OCI-LY7 (cell line): ENCODE results near the gene ARHGAP40. TPM values are rescaled to one million over a fixed set of nuclear protein-coding genes. Genes with fewer than 3 reads are reported as not detected.

Experiments
- BruUV-seq: library from RNA; stranded (reverse); fragments of 400-500 nt; replicated peaks from 2 replicates; lab custom pipeline; 2021; lab: Mats Ljungman, UMichigan
- CTCF ChIA-PET: fragments of 300-600 bp; sonication (Branson Sonifier 250); formaldehyde crosslinking; loops from one replicate; lab custom pipeline; 2022; ENCODE audit warnings: antibody characterized with exemption; ENCODE audit not compliant: unreplicated experiment; lab: Charles Lee
- POLR2A ChIA-PET: fragments of 300-600 bp; sonication (Branson Sonifier 250); formaldehyde crosslinking; loops from one replicate; lab custom pipeline; 2022; ENCODE audit warnings: antibody characterized with exemption; lab: Charles Lee
- DNase-seq: peaks from one replicate; pipeline ENCODE4 v3.0.0-alpha.2; 2015; ENCODE audit warnings: low spot score
- H2AFZ ChIP-seq: fragments of 200-600 bp; sonication (generic), shearing (Covaris generic); 2 replicates; pipeline ENCODE4 v1.6.1; 2014; ENCODE audit warnings: mild to moderate bottlenecking, antibody characterized with exemption, low read length, moderate library complexity
- H3K27ac ChIP-seq: fragments of 200-600 bp; sonication (generic); 2 replicates; pipeline ENCODE4 v1.5.1; 2014; ENCODE audit warnings: mixed run types, low read depth, mild to moderate bottlenecking, moderate library complexity, low read length, inconsistent platforms; ENCODE audit not compliant: poor library complexity, severe bottlenecking
- H3K36me3 ChIP-seq: fragments of 200-600 bp; sonication (generic); 2 replicates; pipeline ENCODE4 v1.6.1; 2014; ENCODE audit warnings: mild to moderate bottlenecking, antibody characterized with exemption, low read length, moderate library complexity, mixed read lengths; ENCODE audit not compliant: insufficient read depth
- H3K4me1 ChIP-seq: fragments of 200-600 bp; sonication (generic); 2 replicates; pipeline ENCODE4 v1.5.1; 2014; ENCODE audit warnings: mild to moderate bottlenecking, low read length; ENCODE audit not compliant: insufficient read depth, poor library complexity, severe bottlenecking
- H3K4me2 ChIP-seq: fragments of 200-600 bp; sonication (generic); 2 replicates; pipeline ENCODE4 v1.6.1; 2014; ENCODE audit warnings: mild to moderate bottlenecking, low read length
- H3K4me3 ChIP-seq: fragments of 200-600 bp; sonication (generic); 2 replicates; pipeline ENCODE4 v1.5.1; 2014; ENCODE audit warnings: mild to moderate bottlenecking, low read depth, low read length; ENCODE audit not compliant: poor library complexity, severe bottlenecking
- H3K79me2 ChIP-seq: fragments of 200-600 bp; sonication (generic); 2 replicates; pipeline ENCODE4 v1.6.1; 2016; ENCODE audit warnings: low read depth, mild to moderate bottlenecking, low read length, moderate library complexity, mixed read lengths; ENCODE audit not compliant: insufficient read depth
- H3K9me2 ChIP-seq: fragments of 200-600 bp; sonication (generic); 2 replicates; pipeline ENCODE4 v1.6.1; 2016; ENCODE audit warnings: mild to moderate bottlenecking, low read length, mixed read lengths; ENCODE audit not compliant: insufficient read depth
- H3K9me3 ChIP-seq: fragments of 200-600 bp; sonication (generic); 2 replicates; pipeline ENCODE4 v1.6.1; 2014; ENCODE audit warnings: mild to moderate bottlenecking, mixed run types, low read length, mixed read lengths
- H4K20me1 ChIP-seq: fragments of 200-600 bp; sonication (generic); 2 replicates; pipeline ENCODE4 v1.6.1; 2014; ENCODE audit warnings: mild to moderate bottlenecking, antibody characterized with exemption, low read length, moderate library complexity, mixed read lengths; ENCODE audit not compliant: insufficient read depth
- CTCF ChIP-seq: fragments of 200-600 bp; sonication (generic); conservative IDR thresholded peaks from 2 replicates; pipeline ENCODE4 v1.5.1; 2014; ENCODE audit warnings: mild to moderate bottlenecking, antibody characterized with exemption, low read length, moderate library complexity, mixed read lengths
- EZH2phosphoT487 ChIP-seq: fragments of 200-600 bp; sonication (generic); IDR thresholded peaks from 2 replicates; pipeline ENCODE4 v1.6.1; 2018; ENCODE audit warnings: low read depth, borderline replicate concordance, mild to moderate bottlenecking, mixed run types, antibody characterized with exemption, low read length, moderate library complexity, mixed read lengths
- intact Hi-C: fragments of 100-400 bp; cut with micrococcal nuclease; formaldehyde crosslinking; loops from one replicate; pipeline ENCODE4 v1.10.0; 2022; ENCODE audit not compliant: unreplicated experiment
- total RNA-seq, 2 experiments: library from RNA; depleted of rRNA in 1 of 2; stranded (reverse); fragments of >200 nt in 1 of 2; shearing (Covaris generic) in 1 of 2; gene quantifications; 2 replicates each; pipeline ENCODE4 v1.2.3, GENCODE V29; 2014 to 2022

ARHGAP40 gene
- total RNA-seq, 2 experiments from 2014 or later, result not detected

- H3K79me2 ChIP-seq, result no peaks in the 10 kb centered on the region
- no peak overlapping the region for H3K4me3 ChIP-seq
- H3K9me3 ChIP-seq, result no peaks in the 10 kb centered on the region
- CTCF ChIA-PET, result no interaction called here
- POLR2A ChIA-PET, result interaction anchor here (0.7 kb wide), 1 partner anchor 1962 kb away, joined by 3 read pairs; no protein-coding TSS in a partner anchor
- no peaks in the 10 kb centered on the region for H3K9me2 ChIP-seq
- no peak for DNase-seq
- H3K36me3 ChIP-seq, result no peaks in the 10 kb centered on the region
- intact Hi-C loops, result no loop called here
- no peak overlapping the region for H3K4me2 ChIP-seq
- no peaks in the 10 kb centered on the region for H3K4me1 ChIP-seq
- BruUV-seq, result no TSS peak
- no peak overlapping the region for H2AFZ ChIP-seq
- TF ChIP-seq CTCF (no peak), EZH2phosphoT487 (no peak)
- H3K27ac ChIP-seq, result no peak overlapping the region
- no peaks in the 10 kb centered on the region for H4K20me1 ChIP-seq
These were observed 95.7 kb downstream of the ARHGAP40 start for GRCh38 chr20:38697306-38697705.

GRCh38 chr20:38698541-38698940, 96.9 kb downstream of the ARHGAP40 start:
- POLR2A ChIA-PET, result no interaction called here
- no peaks in the 10 kb centered on the region for H4K20me1 ChIP-seq
- intact Hi-C loops, result no loop called here
- H3K79me2 ChIP-seq, result no peaks in the 10 kb centered on the region
- no peak overlapping the region for H3K27ac ChIP-seq
- H3K36me3 ChIP-seq, result no peaks in the 10 kb centered on the region
- no peaks in the 10 kb centered on the region for H3K9me2 ChIP-seq
- no peak overlapping the region for H2AFZ ChIP-seq
- no peak overlapping the region for H3K4me2 ChIP-seq
- H3K4me1 ChIP-seq, result no peaks in the 10 kb centered on the region
- BruUV-seq, result no TSS peak
- no peak for DNase-seq
- no peaks in the 10 kb centered on the region for H3K9me3 ChIP-seq
- CTCF ChIA-PET, result no interaction called here
- TF ChIP-seq EZH2phosphoT487, result no peak
- TF ChIP-seq CTCF, result no peak
- H3K4me3 ChIP-seq, result no peak overlapping the region

- no peak for TF ChIP-seq CTCF
- TF ChIP-seq EZH2phosphoT487, result no peak
- H3K79me2 ChIP-seq, result no peaks in the 10 kb centered on the region
- H3K9me3 ChIP-seq, result no peaks in the 10 kb centered on the region
- POLR2A ChIA-PET, result no interaction called here
- H3K4me1 ChIP-seq, result no peaks in the 10 kb centered on the region
- H3K9me2 ChIP-seq, result no peaks in the 10 kb centered on the region
- H3K4me2 ChIP-seq, result no peak overlapping the region
- intact Hi-C loops, result no loop called here
- DNase-seq, result no peak
- H3K4me3 ChIP-seq, result no peak overlapping the region
- no peaks in the 10 kb centered on the region for H4K20me1 ChIP-seq
- no peak overlapping the region for H3K27ac ChIP-seq
- H2AFZ ChIP-seq, result no peak overlapping the region
- CTCF ChIA-PET, result no interaction called here
- H3K36me3 ChIP-seq, result no peaks in the 10 kb centered on the region
- BruUV-seq, result no TSS peak
These were observed 98.5 kb downstream of the ARHGAP40 start for GRCh38 chr20:38700141-38700540.

Other genes starting within 250 kb of the ARHGAP40 start
- gene SNHG17, start 166.5 kb upstream of the ARHGAP40 start, total RNA-seq (2014; rRNA removed; shearing (Covaris generic)), result 30.0 and 49.1 TPM in 2 replicates
- 96.3 and 111 TPM in 2 replicates for gene SNHG17, start 166.5 kb upstream of the ARHGAP40 start, total RNA-seq (2022)
- 19.0 and 20.9 TPM in 2 replicates for gene RALGAPB, start 129.0 kb upstream of the ARHGAP40 start, total RNA-seq (2014; rRNA removed; shearing (Covaris generic))
- 40.0 and 42.9 TPM in 2 replicates for gene RALGAPB, start 129.0 kb upstream of the ARHGAP40 start, total RNA-seq (2022)
- gene ADIG, start 20.6 kb upstream of the ARHGAP40 start, total RNA-seq (2014; rRNA removed; shearing (Covaris generic)), result not detected in 2 replicates
- not detected in 2 replicates for gene ADIG, start 20.6 kb upstream of the ARHGAP40 start, total RNA-seq (2022)
- not detected in 2 replicates for gene SLC32A1, start 122.7 kb downstream of the ARHGAP40 start, total RNA-seq (2014; rRNA removed; shearing (Covaris generic))
- not detected in 2 replicates for gene SLC32A1, start 122.7 kb downstream of the ARHGAP40 start, total RNA-seq (2022)
- 21.1 and 22.2 TPM in 2 replicates for gene ACTR5, start 146.7 kb downstream of the ARHGAP40 start, total RNA-seq (2014; rRNA removed; shearing (Covaris generic))
- 12.3 and 14.4 TPM in 2 replicates for gene ACTR5, start 146.7 kb downstream of the ARHGAP40 start, total RNA-seq (2022)
- gene PPP1R16B, start 203.9 kb downstream of the ARHGAP40 start, total RNA-seq (2014; rRNA removed; shearing (Covaris generic)), result 44.3 and 49.7 TPM in 2 replicates
- gene PPP1R16B, start 203.9 kb downstream of the ARHGAP40 start, total RNA-seq (2022), result 41.3 and 45.4 TPM in 2 replicates